Adrenal gland (tissue), 12 donors: ENCODE results near the gene PKP2. TPM values are rescaled to one million over a fixed set of nuclear protein-coding genes. Genes with fewer than 3 reads are reported as not detected.

Source experiments
- DNase-seq, 7 donors: peaks; one replicate each; pipeline ENCODE4 v3.0.0-alpha.2; 2019 to 2020
- H3K27ac ChIP-seq, 5 donors: fragments of 200-600 bp; sonication (generic) in 4 of 5; 1 replicate in 3 of 5; 2 replicates in 2 of 5; pipeline versions ENCODE4 v1.5.1 to v1.8.0; 2016 to 2020; ENCODE audit warnings: mild to moderate bottlenecking in 1 of 5
- H3K27me3 ChIP-seq: fragments of 200-600 bp; 2 replicates; pipeline ENCODE4 v1.8.0; 2021
- H3K36me3 ChIP-seq, 2 donors: fragments of 200-600 bp; replicated peaks in 1 of 2; 1 replicate in 1 of 2; 2 replicates in 1 of 2; pipeline versions ENCODE4 v1.5.1 to v1.8.0; 2018 to 2022
- H3K4me1 ChIP-seq, 2 donors: fragments of 200-600 bp; replicated peaks in 1 of 2; 1 replicate in 1 of 2; 2 replicates in 1 of 2; pipeline versions ENCODE4 v1.5.1 to v1.8.0; 2018 to 2021
- H3K4me3 ChIP-seq, 4 donors: fragments of 200-600 bp; sonication (generic) in 3 of 4; one replicate each; pipeline ENCODE4 v1.5.1; 2016 to 2018
- H3K9me3 ChIP-seq, 3 donors: fragments of 200-600 bp; sonication (generic) in 1 of 3; replicated peaks in 1 of 3; 1 replicate in 2 of 3; 2 replicates in 1 of 3; pipeline versions ENCODE4 v1.5.1 to v1.8.0; 2016 to 2021
- CTCF ChIP-seq, 6 experiments: fragments of 450-650 bp in 4 of 6; fragments of 200-600 bp in 2 of 6; sonication (generic) in 1 of 6; IDR thresholded peaks; 1 replicate in 5 of 6; 2 replicates in 1 of 6; pipeline versions ENCODE4 v1.5.1 to v1.8.0; 2016 to 2021; ENCODE audit warnings: antibody characterized with exemption in 6 of 6, mild to moderate bottlenecking in 2 of 6, moderate library complexity in 1 of 6
- POLR2A ChIP-seq, 2 donors: fragments of 450-650 bp; IDR thresholded peaks; one replicate each; pipeline ENCODE4 v1.6.1; 2017; ENCODE audit warnings: antibody characterized with exemption in 2 of 2, mild to moderate bottlenecking in 2 of 2, moderate library complexity in 1 of 2
- WGBS, 4 donors: extraction: QIAGEN DNeasy Blood & Tissue Kit in 2 of 4; methylation state at CpG; one replicate each; pipeline versions ENCODE4 v1.1.5 to v1.1.7; 2013 to 2017; 5-methylcytosine and 5-hydroxymethylcytosine counted together
- intact Hi-C, 2 donors: fragments of 100-400 bp; cut with DNase I; formaldehyde crosslinking; loops; one replicate each; pipeline versions ENCODE4 v1.14.1 to v1.15.0; 2022 to 2023
- polyA plus RNA-seq, 3 donors: library from polyadenylated mRNA; stranded (reverse); fragments of 200-250 nt in 2 of 3; fragments of 350-450 nt in 1 of 3; fragmentation: Illumina TruSeq in 1 of 3; extraction: RNeasy Lipid Tissue Mini Kit (QIAGEN cat#74804) in 1 of 3; gene quantifications; one replicate each; pipeline ENCODE4 v1.2.3, GENCODE V29; 2013 to 2014
- total RNA-seq, 9 donors: library from RNA; depleted of rRNA in 4 of 9; stranded (reverse); fragments of >200 nt in 4 of 9; fragments of 120-200 nt in 1 of 9; fragmentation: NEBNext Ultra II Directional in 1 of 9; extraction: Animal tissue kit (Norgen Biotek cat#: 25700) in 1 of 9; gene quantifications; one replicate each; pipeline versions ENCODE4 v1.1.0 to v1.2.4, GENCODE V29; 2013 to 2023
- donor health status: healthy with polysubstance abuse.
- donor health status: Bipolar disorder and iron deficiency.
- donor health status: DM: yes; HTN: yes; CAD: no.
- donor health status: DM: no; HTN: no; CAD: no.
- donor health status: DM: no; HTN: no; CAD: no.
- donor health status: DM: yes; HTN: yes; CAD: no.

PKP2 gene
- total and polyA plus RNA-seq, 12 donors, result 0.36 to 3.3 (median 1.2) TPM

DNA sequence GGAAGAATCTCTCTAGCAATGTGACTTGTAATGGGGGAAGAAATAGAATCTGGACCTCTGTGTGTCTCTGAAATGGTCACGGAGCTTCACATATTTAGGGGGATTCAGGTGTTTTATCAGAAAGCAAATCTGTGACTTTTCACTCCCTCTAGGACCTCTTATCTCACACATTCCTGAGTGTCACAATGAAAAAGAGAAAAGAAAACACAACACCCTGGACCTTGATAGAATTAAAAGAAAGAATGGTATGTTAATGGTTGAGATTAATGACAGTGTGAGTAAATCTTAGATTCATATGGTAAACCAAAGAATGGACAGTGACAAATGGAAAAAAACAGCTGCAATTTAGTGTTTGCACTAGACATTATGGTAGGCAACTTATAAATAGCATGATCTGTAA is 68.5 kb downstream of the PKP2 start:
- intact Hi-C loops, result no loop called here
- no peaks in the 10 kb centered on the region for H3K27me3 ChIP-seq
- 45 to 52% (median 49%) methylated on average over 1 of the region's 1 CpG for WGBS, 4 donors
- no peaks in the 10 kb centered on the region for H3K36me3 ChIP-seq
- H3K27ac ChIP-seq, result no peak overlapping the region
- DNase-seq, result no peak
- no peak overlapping the region for H3K4me3 ChIP-seq
- no peak for TF ChIP-seq CTCF (IDR thresholded peaks at IDR 0.05)
- no peak for TF ChIP-seq POLR2A (IDR thresholded peaks at IDR 0.05)
- H3K4me1 ChIP-seq, result no peaks in the 10 kb centered on the region
- peaks cover 0 to 6% (median 0%) of the 10 kb centered on the region in 3 donors for H3K9me3 ChIP-seq

- no peak for DNase-seq
- WGBS, 4 donors, result 56 to 68% (median 57%) methylated on average over 3 of the region's 3 CpGs
- no peaks in the 10 kb centered on the region for H3K36me3 ChIP-seq
- no peaks in the 10 kb centered on the region for H3K4me1 ChIP-seq
- H3K9me3 ChIP-seq, result peaks cover 0 to 6% (median 0%) of the 10 kb centered on the region in 3 donors
- TF ChIP-seq CTCF (IDR thresholded peaks at IDR 0.05), result no peak
- no peak for TF ChIP-seq POLR2A (IDR thresholded peaks at IDR 0.05)
- intact Hi-C loops, result no loop called here
- no peak overlapping the region for H3K4me3 ChIP-seq
- no peaks in the 10 kb centered on the region for H3K27me3 ChIP-seq
- no peak overlapping the region for H3K27ac ChIP-seq
Observed at GRCh38 chr12:32826807-32827412, 69.7 kb downstream of the PKP2 start.

DNA sequence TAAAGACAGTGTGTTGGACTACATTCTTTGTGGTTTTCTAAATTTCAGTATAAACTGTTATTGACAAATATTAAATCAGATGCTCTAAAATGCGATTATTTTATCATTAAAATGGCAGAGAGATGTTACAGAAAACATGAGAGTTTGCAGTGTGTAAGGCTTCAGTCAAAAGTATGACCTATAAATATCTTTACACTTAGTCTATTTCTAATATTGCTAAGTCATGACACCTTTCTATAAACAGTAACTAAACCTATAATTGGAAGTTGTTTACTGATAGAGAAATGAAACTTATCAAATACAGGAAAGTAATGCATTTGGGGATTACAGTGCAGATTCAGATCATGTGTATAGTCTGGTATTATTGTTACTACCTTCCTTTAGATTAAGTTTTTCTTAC is 72.0 kb downstream of the PKP2 start:
- H3K36me3 ChIP-seq, result no peaks in the 10 kb centered on the region
- no peaks in the 10 kb centered on the region for H3K27me3 ChIP-seq
- 58 to 92% (median 83%) methylated on average over 1 of the region's 1 CpG for WGBS, 4 donors
- no peak for TF ChIP-seq CTCF (IDR thresholded peaks at IDR 0.05)
- TF ChIP-seq POLR2A (IDR thresholded peaks at IDR 0.05), result no peak
- no peak for DNase-seq
- no peaks in the 10 kb centered on the region for H3K4me1 ChIP-seq
- H3K4me3 ChIP-seq, result no peak overlapping the region
- H3K9me3 ChIP-seq, result no peaks in the 10 kb centered on the region
- intact Hi-C loops, result no loop called here
- no peak overlapping the region for H3K27ac ChIP-seq

GRCh38 chr12:32822344-32822743 is 74.2 kb downstream of the PKP2 start:
- intact Hi-C loops, result no loop called here
- Histone ChIP-seq H3K9me3 (no peaks in the 10 kb centered on the region), H3K4me1 (no peaks in the 10 kb centered on the region), H3K27ac (no peak overlapping the region), H3K27me3 (no peaks in the 10 kb centered on the region), H3K4me3 (no peak overlapping the region), H3K36me3 (no peaks in the 10 kb centered on the region)
- no peak for TF ChIP-seq CTCF (IDR thresholded peaks at IDR 0.05)
- no peak for TF ChIP-seq POLR2A (IDR thresholded peaks at IDR 0.05)
- no peak for DNase-seq
- 66 to 82% (median 77%) methylated on average over 5 of the region's 5 CpGs for WGBS, 4 donors
